PC-9 (cell line): ENCODE measurements around the gene RAPGEF6. TPM values are rescaled to one million over a fixed set of nuclear protein-coding genes. Genes with fewer than 3 reads are reported as not detected.

Experiments used
- BruUV-seq: library from RNA; stranded (reverse); fragments of 400-500 nt; replicated peaks from 2 replicates; lab custom pipeline; 2021; lab: Mats Ljungman, UMichigan
- CTCF ChIA-PET: fragments of 300-600 bp; sonication (Branson Sonifier 250); formaldehyde crosslinking; loops from one replicate; lab custom pipeline; 2022; ENCODE audit warnings: antibody characterized with exemption; lab: Charles Lee
- POLR2A ChIA-PET: fragments of 300-600 bp; sonication (Branson Sonifier 250); formaldehyde crosslinking; loops from one replicate; lab custom pipeline; 2022; ENCODE audit warnings: antibody characterized with exemption; ENCODE audit not compliant: unreplicated experiment; lab: Charles Lee
- DNase-seq, 2 experiments: peaks; one replicate each; pipeline versions ENCODE4 v3.0.0 to v3.0.0-alpha.2; 2015 to 2022; ENCODE audit warnings: mixed read lengths in 1 of 2
- H2AFZ ChIP-seq: fragments of 200-600 bp; sonication (generic); 2 replicates; pipeline ENCODE4 v1.8.1; 2017; ENCODE audit warnings: antibody characterized with exemption
- H3F3A ChIP-seq: fragments of 200-600 bp; sonication (generic); 2 replicates; pipeline ENCODE4 v1.8.1; 2017; ENCODE audit warnings: antibody characterized with exemption, mild to moderate bottlenecking, low read depth; ENCODE audit not compliant: insufficient read depth
- H3K27ac ChIP-seq: fragments of 200-600 bp; sonication (generic); 2 replicates; pipeline ENCODE4 v1.6.1; 2016; ENCODE audit warnings: mixed run types
- H3K27me3 ChIP-seq: fragments of 200-600 bp; sonication (generic); 2 replicates; pipeline ENCODE4 v1.6.1; 2016; ENCODE audit warnings: low read depth, mixed run types; ENCODE audit not compliant: insufficient read depth
- H3K36me3 ChIP-seq: fragments of 200-600 bp; sonication (generic); 2 replicates; pipeline ENCODE4 v1.6.1; 2016; ENCODE audit warnings: low read depth, mixed run types
- H3K4me1 ChIP-seq: fragments of 200-600 bp; sonication (generic); replicated peaks from 2 replicates; pipeline ENCODE4 v1.6.1; 2016; ENCODE audit warnings: mixed run types; ENCODE audit not compliant: insufficient read depth
- H3K4me2 ChIP-seq: fragments of 200-600 bp; sonication (generic); 2 replicates; pipeline ENCODE4 v1.6.1; 2017; ENCODE audit warnings: mixed run types
- H3K4me3 ChIP-seq: fragments of 200-600 bp; sonication (generic); 2 replicates; pipeline ENCODE4 v1.6.1; 2016; ENCODE audit warnings: mixed run types
- H3K79me2 ChIP-seq: fragments of 200-600 bp; sonication (generic); 2 replicates; pipeline ENCODE4 v1.6.1; 2017; ENCODE audit warnings: low read depth, mixed run types
- H3K9me2 ChIP-seq: fragments of 200-600 bp; sonication (generic); 2 replicates; pipeline ENCODE4 v1.8.1; 2017; ENCODE audit warnings: mild to moderate bottlenecking; ENCODE audit not compliant: insufficient read depth
- H3K9me3 ChIP-seq: fragments of 200-600 bp; sonication (generic); 2 replicates; pipeline ENCODE4 v1.8.1; 2016; ENCODE audit warnings: low read depth; ENCODE audit not compliant: insufficient read depth
- H4K20me1 ChIP-seq: fragments of 200-600 bp; sonication (generic); 2 replicates; pipeline ENCODE4 v1.8.1; 2017; ENCODE audit not compliant: insufficient read depth
- EZH2 ChIP-seq: fragments of 200-600 bp; sonication (generic); IDR thresholded peaks from 2 replicates; pipeline ENCODE4 v1.8.0; 2017; ENCODE audit warnings: antibody characterized with exemption, low read depth
- intact Hi-C: fragments of 100-400 bp; cut with micrococcal nuclease; formaldehyde crosslinking; loops from one replicate; pipeline ENCODE4 v1.10.0; 2022; ENCODE audit not compliant: unreplicated experiment
- total RNA-seq: library from RNA; stranded (reverse); gene quantifications from 2 replicates; pipeline ENCODE4 v1.2.3, GENCODE V29; 2021
- TF ChIP-seq, protein P1 (sequence below): fragments of 200-600 bp; sonication (generic); conservative IDR thresholded peaks from 2 replicates; pipeline ENCODE4 v1.6.1; 2017; ENCODE audit warnings: mixed run types, antibody characterized with exemption, mild to moderate bottlenecking, moderate library complexity

RAPGEF6 gene
- total RNA-seq, 1 experiment from 2014 or later, result 17.1 TPM

DNA sequence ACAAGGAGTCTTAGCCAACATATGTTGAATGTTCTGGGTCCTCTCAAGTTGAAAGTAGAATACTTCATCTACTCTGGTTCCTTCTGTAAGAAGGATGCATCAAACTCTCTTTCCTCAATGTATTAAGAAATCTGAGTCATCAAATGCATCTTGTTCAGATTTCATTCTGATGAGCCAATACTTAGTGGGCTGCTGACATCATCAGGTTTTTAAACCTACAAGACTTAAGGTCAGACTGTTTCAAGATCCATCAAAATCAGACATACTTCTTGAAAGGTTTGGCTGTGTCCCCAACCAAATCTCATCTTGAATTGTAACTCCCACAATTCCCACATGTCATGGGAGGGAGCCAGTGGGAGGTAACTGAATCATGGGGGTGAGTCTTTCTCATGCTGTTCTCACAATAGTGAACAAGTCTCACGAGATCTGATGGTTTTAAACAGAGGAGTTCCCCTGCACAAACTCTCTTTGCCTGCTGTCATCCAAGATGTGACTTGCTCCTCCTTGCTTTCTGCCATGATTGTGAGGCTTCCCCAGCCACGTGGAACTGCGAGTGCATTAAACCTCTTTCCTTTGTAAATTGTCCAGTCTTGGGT lies 168.8 kb downstream of the RAPGEF6 start:
- Histone ChIP-seq H3K79me2 (no peaks in the 10 kb centered on the region), H3F3A (no peaks in the 10 kb centered on the region), H3K27me3 (no peaks in the 10 kb centered on the region), H3K4me2 (no peak overlapping the region), H4K20me1 (no peaks in the 10 kb centered on the region), H3K9me2 (no peaks in the 10 kb centered on the region; the same call in 1 of the 2 replicates), H3K4me3 (no peak overlapping the region), H3K36me3 (peaks cover 21% of the 10 kb centered on the region), H2AFZ (no peak overlapping the region), H3K27ac (no peak overlapping the region), H3K4me1 (no peaks in the 10 kb centered on the region), H3K9me3 (no peaks in the 10 kb centered on the region)
- TF ChIP-seq, protein P1, sequence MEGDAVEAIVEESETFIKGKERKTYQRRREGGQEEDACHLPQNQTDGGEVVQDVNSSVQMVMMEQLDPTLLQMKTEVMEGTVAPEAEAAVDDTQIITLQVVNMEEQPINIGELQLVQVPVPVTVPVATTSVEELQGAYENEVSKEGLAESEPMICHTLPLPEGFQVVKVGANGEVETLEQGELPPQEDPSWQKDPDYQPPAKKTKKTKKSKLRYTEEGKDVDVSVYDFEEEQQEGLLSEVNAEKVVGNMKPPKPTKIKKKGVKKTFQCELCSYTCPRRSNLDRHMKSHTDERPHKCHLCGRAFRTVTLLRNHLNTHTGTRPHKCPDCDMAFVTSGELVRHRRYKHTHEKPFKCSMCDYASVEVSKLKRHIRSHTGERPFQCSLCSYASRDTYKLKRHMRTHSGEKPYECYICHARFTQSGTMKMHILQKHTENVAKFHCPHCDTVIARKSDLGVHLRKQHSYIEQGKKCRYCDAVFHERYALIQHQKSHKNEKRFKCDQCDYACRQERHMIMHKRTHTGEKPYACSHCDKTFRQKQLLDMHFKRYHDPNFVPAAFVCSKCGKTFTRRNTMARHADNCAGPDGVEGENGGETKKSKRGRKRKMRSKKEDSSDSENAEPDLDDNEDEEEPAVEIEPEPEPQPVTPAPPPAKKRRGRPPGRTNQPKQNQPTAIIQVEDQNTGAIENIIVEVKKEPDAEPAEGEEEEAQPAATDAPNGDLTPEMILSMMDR, result no peak
- no peak for TF ChIP-seq EZH2
- CTCF ChIA-PET, result no interaction called here
- no TSS peak for BruUV-seq
- no peak for DNase-seq
- intact Hi-C loops, result no loop called here
- POLR2A ChIA-PET, result no interaction called here

DNA sequence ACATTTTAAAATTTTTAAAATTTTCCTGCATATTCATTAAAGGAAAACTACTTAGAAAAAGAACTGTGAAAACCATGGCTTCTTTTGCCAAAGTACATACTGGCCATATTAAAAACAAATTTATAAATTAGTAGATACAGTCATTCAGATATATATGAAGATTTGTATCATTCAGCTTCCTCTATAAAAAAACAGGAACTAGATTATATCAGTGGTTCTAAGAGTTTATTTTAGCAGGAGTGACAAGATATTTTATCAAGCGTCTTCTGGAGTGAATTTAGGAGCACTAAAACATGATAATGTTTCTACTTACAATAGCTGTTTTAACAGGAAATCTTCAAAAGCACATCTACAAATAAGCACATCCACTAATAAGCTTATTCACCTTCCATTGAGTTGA lies 171.4 kb downstream of the RAPGEF6 start:
- Histone ChIP-seq H3F3A (no peaks in the 10 kb centered on the region), H3K27me3 (no peaks in the 10 kb centered on the region), H3K4me1 (no peaks in the 10 kb centered on the region), H4K20me1 (no peaks in the 10 kb centered on the region), H3K79me2 (no peaks in the 10 kb centered on the region), H2AFZ (no peak overlapping the region), H3K9me2 (no peaks in the 10 kb centered on the region; the same call in 1 of the 2 replicates), H3K27ac (no peak overlapping the region), H3K36me3 (peaks cover 26% of the 10 kb centered on the region), H3K4me3 (no peak overlapping the region), H3K9me3 (no peaks in the 10 kb centered on the region), H3K4me2 (no peak overlapping the region)
- CTCF ChIA-PET, result no interaction called here
- intact Hi-C loops, result no loop called here
- no peak for DNase-seq
- no TSS peak for BruUV-seq
- POLR2A ChIA-PET, result no interaction called here
- TF ChIP-seq EZH2, result no peak
- TF ChIP-seq, protein P1, result no peak

DNA sequence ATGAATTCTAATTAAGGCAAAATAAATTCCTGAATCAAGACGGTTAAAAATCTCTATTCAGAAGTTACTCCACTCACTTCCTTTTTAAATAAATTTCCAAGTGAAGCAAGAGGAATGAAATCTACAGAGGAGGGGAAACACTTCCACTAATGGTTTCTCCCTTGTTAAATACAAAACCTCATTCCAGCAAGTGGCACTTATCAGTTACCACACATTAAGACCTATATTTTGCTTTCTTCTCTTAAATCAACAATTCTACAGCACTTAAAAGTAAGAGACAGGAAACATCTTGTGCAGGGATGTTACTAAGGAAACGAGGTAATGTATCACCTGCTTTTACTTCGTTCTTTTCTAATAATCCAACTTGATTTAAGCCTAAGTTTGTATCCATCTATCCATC lies 172.6 kb downstream of the RAPGEF6 start:
- H3K4me3 ChIP-seq, result no peak overlapping the region
- no peak overlapping the region for H2AFZ ChIP-seq
- H3K27ac ChIP-seq, result no peak overlapping the region
- H3K27me3 ChIP-seq, result no peaks in the 10 kb centered on the region
- DNase-seq, result no peak
- H3K79me2 ChIP-seq, result no peaks in the 10 kb centered on the region
- POLR2A ChIA-PET, result no interaction called here
- no peaks in the 10 kb centered on the region for H4K20me1 ChIP-seq
- CTCF ChIA-PET, result no interaction called here
- intact Hi-C loops, result no loop called here
- no TSS peak for BruUV-seq
- TF ChIP-seq, protein P1, result no peak
- TF ChIP-seq EZH2, result no peak
- no peak overlapping the region for H3K4me2 ChIP-seq
- peaks cover 27% of the 10 kb centered on the region for H3K36me3 ChIP-seq
- no peaks in the 10 kb centered on the region for H3K4me1 ChIP-seq
- H3K9me3 ChIP-seq, result no peaks in the 10 kb centered on the region
- H3K9me2 ChIP-seq, result no peaks in the 10 kb centered on the region; the same call in 1 of the 2 replicates
- no peaks in the 10 kb centered on the region for H3F3A ChIP-seq
